Mesothelial cell of epicardium (in vitro differentiated cells): Measurements from ENCODE around the gene LRRC31. TPM values are rescaled to one million over a fixed set of nuclear protein-coding genes. Genes with fewer than 3 reads are reported as not detected.

Source experiments
- DNase-seq, 2 experiments: peaks; one replicate each; pipeline ENCODE4 v3.0.0; 2021; ENCODE audit warnings: low spot score in 2 of 2; ENCODE audit not compliant: unreplicated experiment in 2 of 2
- H3K27ac Mint-ChIP-seq: 2 replicates; pipeline ENCODE4 v1.8.0; 2021; ENCODE audit warnings: mixed read lengths
- H3K27me3 Mint-ChIP-seq: 2 replicates; pipeline ENCODE4 v1.8.0; 2021; ENCODE audit warnings: low read depth, mixed read lengths
- H3K36me3 Mint-ChIP-seq: 2 replicates; pipeline ENCODE4 v1.8.0; 2021; ENCODE audit warnings: mixed read lengths
- H3K4me1 Mint-ChIP-seq: 2 replicates; pipeline ENCODE4 v1.8.0; 2021; ENCODE audit warnings: mixed read lengths
- H3K4me3 Mint-ChIP-seq: 2 replicates; pipeline ENCODE4 v1.8.0; 2021; ENCODE audit warnings: mild to moderate bottlenecking, moderate library complexity, mixed read lengths
- H3K9me3 Mint-ChIP-seq: 2 replicates; pipeline ENCODE4 v1.8.0; 2021; ENCODE audit warnings: mixed read lengths
- CTCF ChIP-seq: fragments of 200-600 bp; sonication (generic); IDR thresholded peaks from one replicate; pipeline ENCODE4 v1.5.0; 2021; ENCODE audit warnings: antibody characterized with exemption; ENCODE audit not compliant: unreplicated experiment
- total RNA-seq: library from RNA; stranded (reverse); gene quantifications from 3 replicates; pipeline ENCODE4 v1.2.1, GENCODE V29; 2021

LRRC31 gene
- total RNA-seq, 1 donor from 2014 or later, result not detected

GRCh38 chr3:169907476-169907875, 37.7 kb upstream of the LRRC31 start:
- Mint-ChIP-seq H3K4me1 (no peaks in the 10 kb centered on the region), H3K9me3 (peaks cover 12% of the 10 kb centered on the region), H3K27me3 (peaks cover 5% of the 10 kb centered on the region), H3K4me3 (no peak overlapping the region), H3K36me3 (no peaks in the 10 kb centered on the region), H3K27ac (no peak overlapping the region)
- DNase-seq, result no peak
- TF ChIP-seq CTCF, result no peak

GRCh38 chr3:169905404-169905803, 35.7 kb upstream of the LRRC31 start:
- H3K4me1 Mint-ChIP-seq, result no peaks in the 10 kb centered on the region
- no peak for TF ChIP-seq CTCF
- no peak overlapping the region for H3K27ac Mint-ChIP-seq
- H3K36me3 Mint-ChIP-seq, result peaks cover 3% of the 10 kb centered on the region
- DNase-seq, result no peak
- H3K4me3 Mint-ChIP-seq, result no peak overlapping the region
- peaks cover 23% of the 10 kb centered on the region for H3K9me3 Mint-ChIP-seq
- H3K27me3 Mint-ChIP-seq, result peaks cover 5% of the 10 kb centered on the region

GRCh38 chr3:169901453-169901852, 31.7 kb upstream of the LRRC31 start:
- no peak for TF ChIP-seq CTCF
- no peak for DNase-seq
- H3K9me3 Mint-ChIP-seq, result peaks cover 33% of the 10 kb centered on the region
- H3K36me3 Mint-ChIP-seq, result peaks cover 3% of the 10 kb centered on the region
- no peak overlapping the region for H3K27ac Mint-ChIP-seq
- H3K27me3 Mint-ChIP-seq, result no peaks in the 10 kb centered on the region
- H3K4me3 Mint-ChIP-seq, result no peak overlapping the region
- H3K4me1 Mint-ChIP-seq, result no peaks in the 10 kb centered on the region

GRCh38 chr3:169897284-169897683, 27.5 kb upstream of the LRRC31 start:
- Mint-ChIP-seq H3K9me3 (peaks cover 21% of the 10 kb centered on the region), H3K4me3 (no peak overlapping the region), H3K27me3 (no peaks in the 10 kb centered on the region), H3K4me1 (peaks cover 5% of the 10 kb centered on the region), H3K27ac (no peak overlapping the region), H3K36me3 (peaks cover 3% of the 10 kb centered on the region)
- no peak for TF ChIP-seq CTCF
- DNase-seq, result no peak

GRCh38 chr3:169895072-169895471, 25.3 kb upstream of the LRRC31 start:
- Mint-ChIP-seq H3K9me3 (peaks cover 7% of the 10 kb centered on the region), H3K27ac (no peak overlapping the region), H3K4me1 (peaks cover 5% of the 10 kb centered on the region), H3K36me3 (no peaks in the 10 kb centered on the region), H3K4me3 (no peak overlapping the region), H3K27me3 (no peaks in the 10 kb centered on the region)
- DNase-seq, result no peak
- TF ChIP-seq CTCF, result no peak

- no peak overlapping the region for H3K4me3 Mint-ChIP-seq
- no peak for DNase-seq
- H3K27ac Mint-ChIP-seq, result no peak overlapping the region
- peaks cover under 1% of the 10 kb centered on the region for H3K9me3 Mint-ChIP-seq
- H3K27me3 Mint-ChIP-seq, result no peaks in the 10 kb centered on the region
- H3K36me3 Mint-ChIP-seq, result no peaks in the 10 kb centered on the region
- TF ChIP-seq CTCF, result no peak
- peaks cover 5% of the 10 kb centered on the region for H3K4me1 Mint-ChIP-seq
Measured at GRCh38 chr3:169894110-169894509, 24.4 kb upstream of the LRRC31 start.
